Fibroblast of villous mesenchyme (primary cell): Measurements from ENCODE around the gene PLXDC2. TPM values are rescaled to one million over a fixed set of nuclear protein-coding genes. Genes with fewer than 3 reads are reported as not detected.

ENCODE experiments used
- DNase-seq: peaks from one replicate; pipeline ENCODE4 v3.0.0-alpha.2; 2010; ENCODE audit warnings: low read depth
- H3K4me3 ChIP-seq: 2 replicates; pipeline ENCODE4 v1.5.1; 2011; ENCODE audit warnings: low read depth, mild to moderate bottlenecking, low read length
- CTCF ChIP-seq: IDR thresholded peaks from 2 replicates; pipeline ENCODE4 v1.5.1; 2012; ENCODE audit warnings: low read depth, mild to moderate bottlenecking, low read length; ENCODE audit not compliant: insufficient read depth
- total RNA-seq: library from RNA; depleted of rRNA; stranded (reverse); fragments of >200 nt; gene quantifications from 2 replicates; pipeline ENCODE4 v1.2.3, GENCODE V29; 2012

Gene PLXDC2
- total RNA-seq, 1 donor, result 19.0 TPM

GRCh38 chr10:19974554-19974953 is 158.3 kb downstream of the PLXDC2 start:
- no peak for TF ChIP-seq CTCF
- H3K4me3 ChIP-seq, result no peak overlapping the region
- no peak for DNase-seq

- TF ChIP-seq CTCF, result no peak
- no peak overlapping the region for H3K4me3 ChIP-seq
- peak; percentile 59 for DNase-seq
These were observed 160.9 kb downstream of the PLXDC2 start for GRCh38 chr10:19977097-19977521.

GRCh38 chr10:19979628-19980027 is 163.4 kb downstream of the PLXDC2 start:
- TF ChIP-seq CTCF, result no peak
- DNase-seq, result no peak
- H3K4me3 ChIP-seq, result no peak overlapping the region

GRCh38 chr10:19983880-19984565 is 167.8 kb downstream of the PLXDC2 start:
- no peak overlapping the region for H3K4me3 ChIP-seq
- no peak for TF ChIP-seq CTCF
- no peak for DNase-seq

- DNase-seq, result no peak
- no peak for TF ChIP-seq CTCF
- no peak overlapping the region for H3K4me3 ChIP-seq
These were observed 169.5 kb downstream of the PLXDC2 start for GRCh38 chr10:19985745-19986144.

- DNase-seq, result no peak
- no peak for TF ChIP-seq CTCF
- no peak overlapping the region for H3K4me3 ChIP-seq
These were observed 170.4 kb downstream of the PLXDC2 start for GRCh38 chr10:19986591-19986990.

GRCh38 chr10:19987931-19988330 is 171.7 kb downstream of the PLXDC2 start:
- H3K4me3 ChIP-seq, result no peak overlapping the region
- no peak for TF ChIP-seq CTCF
- DNase-seq, result no peak
